ENCODE measurements around the gene ALCAM. TPM values are rescaled to one million over a fixed set of nuclear protein-coding genes. Genes with fewer than 3 reads are reported as not detected.

ALCAM gene
- polyA plus RNA-seq, 3 donors from 2014 or later: 0.72 to 4.9 (median 2.8) TPM

DNA sequence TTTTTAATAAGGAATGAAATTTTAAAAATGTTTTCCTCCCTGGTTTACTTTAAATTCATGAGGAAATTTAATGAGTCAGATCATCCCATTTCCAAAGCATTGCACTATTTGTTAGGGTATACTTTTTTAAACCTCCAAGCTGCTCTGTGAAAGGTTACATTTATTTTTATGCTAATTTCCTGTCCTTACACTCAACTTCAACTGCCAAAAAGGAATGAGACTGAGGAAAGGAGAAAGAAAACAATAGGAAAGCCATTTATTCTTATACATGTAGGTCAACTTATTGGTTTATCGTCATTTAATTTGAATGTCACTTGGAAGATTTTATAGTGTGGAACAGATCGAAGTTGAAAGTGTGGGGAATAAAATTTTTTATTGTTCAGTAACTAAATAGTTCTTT is 104.1 kb downstream of the ALCAM start:
- no peak for DNase-seq
- H3K27me3 Mint-ChIP-seq (ENCODE audit: low read depth in 3 of 3): peaks cover 0 to 3% (median 2%) of the 10 kb centered on the region in 3 donors
- peaks cover 0 to 5% (median 0%) of the 10 kb centered on the region in 6 donors for H3K9me3 Mint-ChIP-seq
- H3K4me1 Mint-ChIP-seq: no peaks in the 10 kb centered on the region
- no peaks in the 10 kb centered on the region for H3K36me3 Mint-ChIP-seq
- no peak overlapping the region for H3K27ac Mint-ChIP-seq
- no peak overlapping the region for H3K4me3 Mint-ChIP-seq

DNA sequence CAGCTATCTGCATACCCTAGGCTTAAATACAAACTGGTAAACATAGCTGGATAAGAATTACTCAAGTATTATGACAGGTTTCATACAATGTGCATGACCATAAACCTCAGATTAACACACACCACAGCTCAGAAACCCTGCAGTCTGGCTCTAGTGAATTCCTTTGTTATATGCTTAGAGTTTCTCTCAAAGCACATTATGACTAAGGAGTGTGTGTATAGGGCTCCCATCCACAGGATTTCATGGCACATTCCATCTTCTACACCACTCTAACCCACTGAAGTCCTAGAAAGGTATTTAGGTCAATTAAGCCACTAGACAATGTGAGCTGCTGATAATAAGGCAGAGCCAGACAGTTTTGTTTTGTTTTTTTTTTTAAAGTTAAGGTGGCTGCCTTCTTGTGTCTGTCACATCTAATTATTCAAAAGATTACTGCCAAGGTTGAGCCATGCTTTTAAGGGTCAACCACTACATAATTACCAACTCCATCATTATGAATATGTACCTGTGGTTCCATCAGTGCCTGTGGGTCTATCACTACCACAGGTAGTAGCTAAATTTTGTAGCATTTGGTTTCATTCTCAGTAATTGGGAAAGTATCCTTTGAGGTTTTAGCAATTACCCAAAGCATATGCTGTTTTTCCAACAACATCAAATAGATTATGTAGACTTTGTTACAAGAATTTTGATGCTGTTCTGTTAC is 107.0 kb downstream of the ALCAM start:
- H3K27me3 Mint-ChIP-seq (ENCODE audit: low read depth in 3 of 3): peaks cover 0 to 5% (median 1%) of the 10 kb centered on the region in 3 donors
- H3K36me3 Mint-ChIP-seq: no peaks in the 10 kb centered on the region
- no peak overlapping the region for H3K27ac Mint-ChIP-seq
- no peak overlapping the region for H3K4me3 Mint-ChIP-seq
- peaks cover 0 to 9% (median 4%) of the 10 kb centered on the region in 6 donors for H3K9me3 Mint-ChIP-seq
- no peak for DNase-seq
- no peaks in the 10 kb centered on the region for H3K4me1 Mint-ChIP-seq

DNA sequence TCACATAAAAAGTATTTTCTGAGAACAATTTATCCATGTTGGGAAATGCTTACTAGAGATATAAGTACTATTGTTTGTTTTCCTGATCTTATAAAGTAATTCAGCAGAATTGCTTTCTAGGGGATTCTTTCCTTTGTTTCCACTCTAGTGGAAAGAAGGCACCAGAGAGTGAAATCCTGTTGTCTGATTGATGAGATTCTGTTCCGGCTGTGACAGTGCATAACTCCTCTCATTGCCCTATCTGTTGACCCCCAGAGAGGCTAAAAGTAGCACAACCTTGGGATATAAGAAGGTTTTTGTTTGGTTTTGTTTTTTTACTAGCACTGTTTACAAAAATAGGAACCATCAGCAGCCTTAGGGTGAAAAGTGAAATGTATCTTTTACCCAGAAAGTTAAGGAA is 114.1 kb downstream of the ALCAM start:
- Mint-ChIP-seq H3K4me1 (no peaks in the 10 kb centered on the region), H3K36me3 (no peaks in the 10 kb centered on the region), H3K9me3 (peaks cover 0 to 11% (median 3%) of the 10 kb centered on the region in 6 donors), H3K27me3 (ENCODE audit: low read depth in 3 of 3) (peaks cover 0 to 3% (median 2%) of the 10 kb centered on the region in 3 donors), H3K27ac (no peak overlapping the region), H3K4me3 (no peak overlapping the region)
- DNase-seq: no peak

DNA sequence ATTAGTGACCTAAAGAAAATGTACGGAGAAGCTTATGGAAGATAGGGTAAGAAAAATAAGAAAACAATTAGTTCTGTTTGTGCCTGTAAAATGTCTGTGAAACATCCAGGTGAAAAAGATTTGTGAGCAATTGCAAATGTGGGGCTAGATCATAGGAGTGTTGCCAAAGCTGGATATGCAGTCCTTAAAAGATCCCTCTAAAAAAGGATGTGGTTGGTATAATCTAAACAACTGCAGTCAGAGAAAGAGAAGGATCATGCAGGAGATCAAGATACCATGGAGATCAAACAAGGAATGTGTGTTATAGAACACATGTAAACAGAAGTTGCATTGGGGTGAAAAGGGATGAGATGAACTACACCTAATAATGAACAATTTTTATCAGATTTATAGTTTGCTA is 116.8 kb downstream of the ALCAM start:
- peaks cover 0 to 1% (median 0%) of the 10 kb centered on the region in 3 donors for H3K27me3 Mint-ChIP-seq (ENCODE audit: low read depth in 3 of 3)
- H3K4me3 Mint-ChIP-seq: no peak overlapping the region
- H3K4me1 Mint-ChIP-seq: no peaks in the 10 kb centered on the region
- H3K36me3 Mint-ChIP-seq: no peaks in the 10 kb centered on the region
- no peak for DNase-seq
- H3K9me3 Mint-ChIP-seq: peaks cover 0 to 4% (median 0%) of the 10 kb centered on the region in 6 donors
- H3K27ac Mint-ChIP-seq: no peak overlapping the region

DNA sequence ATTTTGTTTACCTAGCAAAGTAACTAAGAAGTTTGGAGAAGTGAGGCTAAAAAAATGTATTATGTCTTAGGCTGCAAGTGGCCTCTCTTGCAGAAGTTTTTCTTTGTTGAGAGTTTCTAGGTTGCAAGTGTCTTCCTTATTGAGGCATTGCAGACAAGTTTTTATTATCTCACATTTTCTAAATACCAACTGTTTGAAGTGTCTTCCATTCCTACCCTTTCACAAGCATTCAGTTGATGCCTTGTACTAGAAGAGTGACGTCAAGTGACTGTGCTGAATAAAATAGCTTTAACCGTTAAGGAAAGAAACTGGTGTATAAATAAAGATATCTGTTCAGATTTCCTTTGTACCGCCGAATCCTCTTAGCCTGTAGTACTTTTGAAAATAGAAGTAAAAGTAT is 123.3 kb downstream of the ALCAM start:
- Mint-ChIP-seq H3K36me3 (peaks cover 0 to 8% (median 4%) of the 10 kb centered on the region in 3 donors), H3K27ac (no peak overlapping the region), H3K27me3 (ENCODE audit: low read depth in 3 of 3) (no peaks in the 10 kb centered on the region), H3K9me3 (peaks cover 0 to 7% (median 2%) of the 10 kb centered on the region in 6 donors), H3K4me1 (no peaks in the 10 kb centered on the region), H3K4me3 (no peak overlapping the region)
- DNase-seq: no peak

DNA sequence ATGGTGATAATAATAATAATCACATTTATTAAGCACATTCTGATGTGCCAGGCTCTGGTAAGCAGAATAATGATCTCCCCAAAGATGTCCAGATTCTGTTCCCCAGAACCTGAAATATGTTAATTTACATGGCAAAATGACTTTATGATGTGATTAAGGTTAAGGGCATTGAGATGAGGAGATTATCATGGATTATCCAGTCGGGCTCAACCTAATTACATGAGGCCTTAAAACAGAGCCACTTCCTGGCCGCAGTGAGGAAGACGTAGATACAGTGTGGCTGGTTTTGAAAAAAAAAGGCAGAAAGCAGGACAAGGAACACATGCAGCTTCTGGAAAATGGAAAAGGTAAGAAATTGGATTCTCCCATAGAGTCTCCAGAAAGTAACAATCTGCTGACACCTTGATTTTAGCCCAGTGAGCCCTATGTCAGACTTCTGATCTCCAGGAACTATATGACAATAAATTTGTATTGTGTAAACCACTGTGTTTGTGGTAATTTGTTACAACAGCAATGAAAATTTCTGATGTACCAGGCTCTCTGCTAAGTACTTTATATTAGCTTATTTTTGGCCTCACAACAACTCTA is 126.7 kb downstream of the ALCAM start:
- Mint-ChIP-seq H3K27ac (no peak overlapping the region), H3K9me3 (peaks cover 0 to 7% (median 2%) of the 10 kb centered on the region in 6 donors), H3K36me3 (peaks cover 0 to 8% (median 4%) of the 10 kb centered on the region in 3 donors), H3K27me3 (ENCODE audit: low read depth in 3 of 3) (no peaks in the 10 kb centered on the region), H3K4me1 (no peaks in the 10 kb centered on the region), H3K4me3 (no peak overlapping the region)
- DNase-seq: no peak

DNA sequence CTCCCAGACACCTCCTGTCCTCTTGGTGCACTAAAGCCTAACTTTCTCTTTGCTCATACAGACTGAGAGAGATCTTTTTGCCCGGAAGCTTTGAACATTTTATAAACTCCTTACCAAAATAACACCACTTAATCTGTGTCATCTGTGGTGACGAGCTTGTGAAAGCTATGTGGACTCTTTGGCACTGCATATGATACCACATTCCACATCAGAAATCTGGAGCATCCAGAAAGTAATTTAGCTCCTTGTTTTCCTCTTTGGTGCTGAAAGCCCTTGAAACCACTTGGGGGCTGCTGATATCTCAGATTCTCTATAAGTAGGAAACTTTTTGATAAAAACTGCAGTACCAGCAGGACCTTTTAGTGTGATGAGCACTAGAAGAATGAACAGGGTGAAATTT is 128.3 kb downstream of the ALCAM start:
- Mint-ChIP-seq H3K9me3 (peaks cover 0 to 7% (median 2%) of the 10 kb centered on the region in 6 donors), H3K36me3 (peaks cover 0 to 8% (median 4%) of the 10 kb centered on the region in 3 donors), H3K27ac (no peak overlapping the region), H3K27me3 (ENCODE audit: low read depth in 3 of 3) (peaks cover 0 to under 1% (median 0%) of the 10 kb centered on the region in 3 donors), H3K4me1 (no peaks in the 10 kb centered on the region), H3K4me3 (no peak overlapping the region)
- DNase-seq: no peak

DNA sequence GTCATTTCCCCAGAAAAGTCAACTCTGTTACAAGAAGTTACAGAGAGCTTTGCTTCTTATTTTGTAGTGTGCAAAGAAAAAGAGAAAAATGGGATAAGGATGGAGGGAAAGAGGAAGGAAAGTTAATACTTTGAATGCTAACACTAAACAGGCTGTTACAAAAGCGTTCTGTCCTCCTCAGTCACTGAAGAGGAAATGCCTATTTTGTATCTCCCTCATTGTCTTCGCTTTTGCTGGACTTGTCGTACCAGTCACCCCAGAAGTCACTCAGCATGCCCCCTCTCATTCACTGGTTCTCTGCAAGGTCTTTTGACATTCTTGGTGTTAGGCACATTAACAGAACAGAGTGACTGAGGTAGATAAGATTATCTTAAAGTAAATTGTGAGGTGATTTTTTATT is 129.6 kb downstream of the ALCAM start:
- peaks cover 0 to 6% (median 2%) of the 10 kb centered on the region in 3 donors for H3K36me3 Mint-ChIP-seq
- peaks cover 0 to 7% (median 0%) of the 10 kb centered on the region in 6 donors for H3K9me3 Mint-ChIP-seq
- H3K4me1 Mint-ChIP-seq: no peaks in the 10 kb centered on the region
- H3K4me3 Mint-ChIP-seq: no peak overlapping the region
- H3K27me3 Mint-ChIP-seq (ENCODE audit: low read depth in 3 of 3): peaks cover 0 to 2% (median 2%) of the 10 kb centered on the region in 3 donors
- no peak overlapping the region for H3K27ac Mint-ChIP-seq
- DNase-seq: no peak

DNA sequence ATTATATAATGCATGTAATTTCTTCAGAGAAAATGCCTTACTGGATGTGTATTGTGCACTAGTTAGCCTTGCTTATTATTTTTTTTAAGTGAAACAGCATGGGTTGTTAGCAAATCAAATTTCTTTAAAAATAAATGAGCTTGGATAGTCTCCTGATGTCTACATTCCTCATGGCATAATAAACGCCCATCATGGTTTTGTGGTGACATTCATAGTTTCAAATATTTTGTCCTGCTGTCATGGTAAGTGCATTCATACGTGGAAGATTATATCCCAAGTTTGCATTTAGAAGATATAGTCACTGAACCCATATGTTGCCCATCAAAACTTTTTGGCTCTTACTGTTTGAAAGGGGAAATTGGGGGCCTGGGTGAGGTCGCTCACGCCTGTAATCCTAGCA is 130.7 kb downstream of the ALCAM start:
- Mint-ChIP-seq H3K4me1 (no peaks in the 10 kb centered on the region), H3K36me3 (no peaks in the 10 kb centered on the region), H3K9me3 (peaks cover 0 to under 1% (median 0%) of the 10 kb centered on the region in 6 donors), H3K27ac (no peak overlapping the region), H3K27me3 (ENCODE audit: low read depth in 3 of 3) (peaks cover 0 to 2% (median 2%) of the 10 kb centered on the region in 3 donors), H3K4me3 (no peak overlapping the region)
- no peak for DNase-seq

DNA sequence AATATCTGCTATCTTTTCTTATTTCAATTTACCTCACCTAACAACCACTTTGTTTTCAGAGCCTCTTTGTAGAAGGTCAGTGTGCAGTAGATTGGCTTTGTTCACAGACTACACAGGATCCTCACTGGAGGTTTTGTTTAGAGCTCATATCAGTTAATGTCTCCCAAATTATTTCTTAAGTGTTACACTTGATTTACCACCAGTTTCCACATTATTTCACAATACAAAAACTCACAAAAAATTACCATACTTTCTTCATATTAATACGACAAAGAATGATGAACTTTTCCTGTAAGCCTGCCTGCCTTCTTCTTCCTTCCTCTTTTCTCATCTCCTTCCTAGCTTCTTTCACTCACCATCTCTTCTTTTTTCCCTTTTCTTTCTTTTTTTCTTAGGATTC is 133.3 kb downstream of the ALCAM start:
- H3K9me3 Mint-ChIP-seq: no peaks in the 10 kb centered on the region
- no peak for DNase-seq
- no peak overlapping the region for H3K4me3 Mint-ChIP-seq
- H3K4me1 Mint-ChIP-seq: no peaks in the 10 kb centered on the region
- peaks cover 0 to 2% (median 2%) of the 10 kb centered on the region in 3 donors for H3K27me3 Mint-ChIP-seq (ENCODE audit: low read depth in 3 of 3)
- no peaks in the 10 kb centered on the region for H3K36me3 Mint-ChIP-seq
- no peak overlapping the region for H3K27ac Mint-ChIP-seq

DNA sequence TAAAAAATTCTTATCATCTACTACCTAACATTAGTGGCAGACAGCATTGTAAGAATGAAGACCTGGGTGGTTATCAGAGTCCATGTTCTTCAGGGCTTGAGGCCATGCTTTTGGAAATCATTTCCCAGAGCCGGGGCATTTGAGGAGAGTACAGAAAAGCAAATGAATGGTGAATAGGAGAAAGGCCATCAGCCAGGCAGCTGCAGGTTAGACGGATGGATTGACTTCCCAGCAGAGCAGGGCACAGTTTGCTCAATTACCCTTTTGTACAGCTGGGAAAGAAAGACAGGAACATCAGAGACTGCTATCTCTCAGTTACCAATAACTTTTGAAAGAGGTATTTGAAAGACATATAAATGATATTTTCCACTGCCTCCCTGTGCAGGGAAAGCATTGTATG is 135.6 kb downstream of the ALCAM start:
- H3K27me3 Mint-ChIP-seq (ENCODE audit: low read depth in 3 of 3): peaks cover 0 to 2% (median 2%) of the 10 kb centered on the region in 3 donors
- H3K27ac Mint-ChIP-seq: no peak overlapping the region
- no peaks in the 10 kb centered on the region for H3K36me3 Mint-ChIP-seq
- H3K4me1 Mint-ChIP-seq: no peaks in the 10 kb centered on the region
- no peak for DNase-seq
- no peaks in the 10 kb centered on the region for H3K9me3 Mint-ChIP-seq
- no peak overlapping the region for H3K4me3 Mint-ChIP-seq

DNA sequence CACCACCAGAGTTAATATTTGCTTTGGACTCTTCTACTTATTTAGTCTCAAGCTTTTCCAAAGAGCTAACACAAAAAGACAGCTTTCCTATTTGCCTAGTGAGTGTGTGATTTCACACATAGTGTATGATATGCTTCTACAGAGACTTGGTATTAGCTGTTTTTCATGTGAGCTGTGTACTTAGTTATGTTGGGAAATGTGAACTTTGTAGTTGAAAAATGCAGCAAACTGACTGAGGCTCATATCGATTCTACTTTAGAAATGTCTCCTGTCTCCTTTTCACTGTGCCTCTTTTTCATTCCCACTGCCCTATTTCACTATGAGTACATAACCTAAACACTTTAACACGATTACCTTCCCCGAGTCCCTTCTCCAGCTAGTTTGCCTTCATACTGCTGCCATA is 136.5 kb downstream of the ALCAM start:
- Mint-ChIP-seq H3K4me3 (no peak overlapping the region), H3K4me1 (no peaks in the 10 kb centered on the region), H3K36me3 (no peaks in the 10 kb centered on the region), H3K27ac (no peak overlapping the region), H3K27me3 (ENCODE audit: low read depth in 3 of 3) (peaks cover 0 to 2% (median 2%) of the 10 kb centered on the region in 3 donors), H3K9me3 (no peaks in the 10 kb centered on the region)
- no peak for DNase-seq

DNA sequence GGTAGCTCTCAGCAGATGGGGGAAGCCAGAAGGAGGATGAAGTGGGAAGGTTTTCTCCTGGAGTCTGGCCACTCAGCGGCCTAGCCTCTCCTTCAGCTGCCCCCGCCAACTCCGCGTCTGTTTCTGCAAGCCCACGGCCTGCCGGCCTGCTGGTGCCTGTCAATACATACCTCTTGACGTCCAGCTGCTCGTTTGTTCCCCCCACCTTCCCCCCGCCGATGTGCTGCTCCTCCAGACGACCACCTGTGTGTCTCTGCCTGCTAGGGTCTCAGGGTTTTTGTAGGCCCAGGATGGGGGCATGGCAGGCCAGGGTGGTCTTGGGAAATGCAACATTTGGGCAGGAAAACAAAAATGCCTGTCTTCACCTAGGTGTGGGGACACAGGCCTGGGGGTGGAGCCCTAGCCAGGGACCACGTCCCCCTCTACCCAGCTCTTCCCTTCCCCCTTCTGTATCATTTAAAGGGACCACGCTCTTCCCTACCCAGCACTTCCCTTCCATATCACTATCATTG is 137.8 kb downstream of the ALCAM start:
- Mint-ChIP-seq H3K4me3 (no peak overlapping the region), H3K9me3 (no peaks in the 10 kb centered on the region), H3K36me3 (no peaks in the 10 kb centered on the region), H3K27ac (no peak overlapping the region), H3K4me1 (no peaks in the 10 kb centered on the region), H3K27me3 (ENCODE audit: low read depth in 3 of 3) (peaks cover 0 to 2% (median 2%) of the 10 kb centered on the region in 3 donors)
- DNase-seq: no peak

DNA sequence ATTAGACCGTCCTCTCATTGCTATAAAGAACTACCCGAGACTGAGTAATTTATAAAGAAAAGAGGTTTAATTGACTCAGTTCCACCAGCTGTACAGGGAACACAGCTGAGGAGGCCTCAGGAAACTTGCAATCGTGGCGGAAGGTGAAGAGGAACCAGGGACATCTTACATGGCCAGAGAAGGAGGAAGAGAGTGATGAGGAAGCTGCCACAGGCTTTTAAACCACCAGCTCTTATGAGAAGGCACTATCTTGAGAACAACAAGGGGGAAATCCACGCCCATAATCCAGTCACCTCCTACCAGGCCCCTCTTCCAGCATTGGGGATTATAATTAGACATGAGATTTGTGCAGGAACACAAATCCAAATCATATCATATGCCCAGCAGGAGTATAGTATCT is 138.5 kb downstream of the ALCAM start:
- no peaks in the 10 kb centered on the region for H3K4me1 Mint-ChIP-seq
- peaks cover 0 to 1% (median under 1%) of the 10 kb centered on the region in 3 donors for H3K27me3 Mint-ChIP-seq (ENCODE audit: low read depth in 3 of 3)
- DNase-seq: no peak
- no peaks in the 10 kb centered on the region for H3K36me3 Mint-ChIP-seq
- no peaks in the 10 kb centered on the region for H3K9me3 Mint-ChIP-seq
- H3K27ac Mint-ChIP-seq: no peak overlapping the region
- H3K4me3 Mint-ChIP-seq: no peak overlapping the region
